NCI-H1092 (cell line): ENCODE data around the gene CD247.

ENCODE experiments used
- DNase-seq: peaks from one replicate; lab custom pipeline; 2025; lab: John Stamatoyannopoulos, UW

CD247 gene

DNA sequence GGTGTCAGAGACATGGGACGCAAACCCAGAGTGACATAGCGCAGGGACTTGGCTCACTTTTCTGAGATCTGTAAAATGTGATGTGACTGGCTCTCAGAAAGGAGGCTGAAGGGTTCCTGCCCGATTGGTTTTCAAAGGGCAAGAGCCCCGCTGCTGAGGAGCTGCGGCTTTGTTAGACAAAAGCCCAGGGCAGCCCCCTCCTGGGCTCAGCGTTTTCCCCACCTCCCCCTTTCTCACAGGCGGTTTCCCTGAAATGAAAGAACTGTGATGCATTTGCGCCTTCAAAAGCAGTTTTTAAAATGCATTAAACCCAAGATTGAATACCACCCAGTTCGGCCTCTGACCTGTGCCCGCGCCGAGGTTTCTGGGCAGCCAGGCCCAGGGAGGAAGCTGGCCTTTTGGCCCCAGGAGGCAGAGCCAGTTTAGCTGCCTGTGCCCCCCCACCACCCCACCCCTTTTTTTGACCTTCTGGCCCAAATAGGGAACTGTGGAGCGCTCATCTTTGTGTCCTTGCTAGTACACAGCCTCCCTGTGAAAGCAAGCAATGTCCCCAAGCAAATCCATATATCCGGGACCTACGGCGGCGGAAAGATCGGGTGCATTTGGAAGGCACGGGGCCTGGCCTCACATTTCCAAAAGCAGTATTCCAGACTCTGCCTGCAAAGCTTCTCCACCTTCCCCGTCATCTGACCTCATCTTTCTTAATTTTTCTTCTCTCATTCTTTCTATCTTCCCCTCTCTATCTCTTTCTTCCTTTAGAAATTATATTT, 28.6 kb downstream of the CD247 start:
- DNase-seq = no peak

DNA sequence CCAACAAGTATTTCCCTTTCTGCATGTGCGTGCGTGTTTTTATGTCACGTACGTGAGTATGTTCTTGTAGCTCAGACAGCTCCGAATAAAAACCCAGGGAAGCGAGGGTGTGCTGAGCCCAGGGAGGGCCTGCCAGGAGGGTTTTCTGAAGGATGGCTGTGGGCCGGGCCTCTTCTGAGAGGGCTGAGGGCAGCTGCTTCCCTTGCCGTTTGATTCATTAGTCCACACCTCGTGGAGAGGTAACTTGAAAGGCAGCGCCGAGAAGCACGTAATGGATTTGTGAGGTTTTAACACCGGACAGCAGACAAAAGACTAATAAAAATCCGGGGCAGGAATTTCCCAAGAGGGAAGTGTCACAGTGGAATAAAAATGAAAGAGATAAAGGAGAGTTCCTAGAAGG, 29.5 kb downstream of the CD247 start:
- DNase-seq = no peak

DNA sequence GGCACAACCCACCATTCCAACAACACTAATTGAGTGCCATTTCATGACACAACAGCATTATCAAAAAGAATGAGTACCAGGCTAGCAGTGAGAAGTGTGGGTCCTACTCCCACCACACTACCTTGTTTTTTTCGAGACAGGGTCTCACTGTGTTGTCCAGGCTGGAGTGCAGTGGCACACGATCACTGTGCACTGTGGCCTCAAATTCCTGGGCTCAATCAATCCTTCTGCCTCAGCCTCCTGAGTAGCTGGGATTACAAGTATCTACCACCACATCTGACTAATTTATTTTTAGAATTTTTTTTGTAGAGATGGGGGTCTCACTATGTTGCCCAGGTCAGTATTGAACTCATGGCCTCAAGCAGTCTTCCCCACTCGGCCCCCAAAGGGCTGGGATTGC, 30.7 kb downstream of the CD247 start:
- DNase-seq = no peak

DNA sequence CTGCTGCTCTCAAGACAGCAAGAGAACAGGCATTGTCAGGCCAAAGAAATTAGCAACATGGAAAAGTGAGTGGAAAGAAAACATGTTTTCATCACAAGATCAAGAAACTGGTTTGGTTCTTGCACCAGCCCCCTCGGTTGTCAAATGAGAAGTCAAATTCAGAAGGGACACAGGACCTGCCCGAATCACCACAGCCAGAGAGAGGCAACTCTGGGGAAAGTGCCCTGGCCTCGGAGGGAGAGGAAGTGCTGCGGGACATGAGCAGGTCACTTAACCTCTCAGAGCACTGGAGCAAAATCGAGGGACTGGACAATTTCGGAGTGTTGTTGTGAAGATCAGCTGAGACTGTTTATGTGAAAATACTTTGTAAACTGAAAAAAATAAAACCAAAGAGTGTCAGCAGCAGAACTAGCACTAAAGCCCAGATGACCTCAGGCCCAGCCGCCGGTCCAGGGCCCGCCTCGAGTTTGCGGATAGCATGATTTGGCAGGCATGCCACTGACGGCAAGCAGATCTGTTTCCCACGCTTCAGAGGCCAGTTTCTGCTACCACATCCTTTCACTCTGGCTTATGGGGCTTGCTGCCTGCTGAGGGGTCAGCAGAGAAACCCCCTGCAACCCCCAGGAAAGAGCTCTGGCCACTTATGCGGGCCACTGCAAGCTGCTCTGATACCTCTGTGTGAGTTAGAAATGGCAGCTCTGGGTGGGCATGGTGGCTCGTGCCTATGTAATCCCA, 32.1 kb downstream of the CD247 start:
- no peak for DNase-seq

DNA sequence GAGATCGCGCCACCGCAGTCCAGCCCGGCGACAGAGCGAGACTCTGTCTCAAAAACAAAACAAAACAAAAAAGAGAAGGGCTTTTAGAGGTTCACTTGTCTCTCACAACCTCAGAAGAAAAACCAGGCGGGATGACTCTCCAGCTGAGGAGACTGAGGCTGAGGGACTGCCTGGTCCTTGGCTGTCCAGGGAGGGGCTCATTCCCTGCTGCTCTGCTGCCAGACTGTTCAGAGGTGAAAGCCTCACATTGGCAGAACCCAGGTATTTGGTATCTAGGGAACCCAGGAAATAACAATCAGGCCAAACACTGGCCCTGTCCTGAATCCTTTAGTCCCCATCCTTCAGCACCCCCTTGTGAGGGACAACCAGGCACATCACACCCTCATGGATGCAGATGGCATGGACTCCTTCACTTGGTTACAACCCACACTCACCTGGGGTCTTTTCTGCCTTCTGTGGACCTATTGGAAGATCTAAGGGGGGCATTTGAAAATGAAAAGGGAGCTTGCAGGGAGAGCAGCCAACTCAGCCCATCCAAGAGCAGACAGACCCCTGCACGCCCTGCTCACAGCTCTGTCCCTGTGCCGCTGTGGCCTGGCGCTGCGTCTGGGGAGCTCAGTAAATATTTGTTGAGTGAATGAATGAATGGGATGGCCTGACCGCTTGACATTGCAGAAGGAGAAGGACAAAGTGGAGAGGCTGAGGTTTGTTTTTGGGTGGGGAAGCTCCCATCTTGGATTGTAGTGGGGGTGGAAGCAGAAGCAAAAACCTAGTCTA, 33.4 kb downstream of the CD247 start:
- no peak for DNase-seq

DNA sequence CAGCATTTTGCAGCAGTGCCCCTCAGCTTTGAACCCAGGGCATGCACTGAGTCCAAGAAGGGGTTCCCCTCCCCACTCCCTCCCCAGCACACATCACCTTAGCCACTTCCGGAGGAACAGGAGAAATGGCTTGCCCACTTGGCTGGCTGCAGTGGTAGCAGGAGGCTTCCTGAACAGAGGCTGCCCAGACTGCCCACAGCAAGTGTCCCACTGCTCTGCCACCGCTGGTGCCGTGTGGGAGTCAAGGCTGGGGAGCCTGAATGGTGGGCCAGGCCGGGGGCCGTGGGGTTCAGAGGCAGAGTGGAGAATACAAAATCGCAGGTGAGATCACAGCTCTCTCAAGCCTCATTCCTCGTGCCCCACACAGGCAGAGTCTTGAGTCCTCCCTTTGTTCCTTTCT, 34.5 kb downstream of the CD247 start:
- no peak for DNase-seq

DNA sequence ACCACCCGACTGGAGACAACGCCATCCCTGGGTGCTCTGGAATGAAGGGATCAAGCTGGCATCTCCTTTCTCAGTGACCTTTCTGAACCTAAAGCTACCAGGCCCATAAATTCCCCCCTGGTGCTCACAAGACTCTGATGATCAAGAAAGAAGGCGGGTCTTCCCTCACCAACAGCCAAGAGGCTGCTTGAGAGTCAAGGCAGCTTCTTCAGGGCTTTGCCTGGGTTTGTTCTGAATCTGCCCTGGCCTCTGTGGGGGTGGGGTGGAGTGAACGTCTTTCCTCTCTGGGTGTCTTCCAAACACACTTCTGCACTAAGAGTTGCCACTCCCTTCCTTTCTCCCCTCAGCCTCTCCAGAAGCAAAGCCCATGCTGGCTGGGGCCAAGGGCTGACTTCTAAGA, 36.1 kb downstream of the CD247 start:
- DNase-seq = no peak

DNA sequence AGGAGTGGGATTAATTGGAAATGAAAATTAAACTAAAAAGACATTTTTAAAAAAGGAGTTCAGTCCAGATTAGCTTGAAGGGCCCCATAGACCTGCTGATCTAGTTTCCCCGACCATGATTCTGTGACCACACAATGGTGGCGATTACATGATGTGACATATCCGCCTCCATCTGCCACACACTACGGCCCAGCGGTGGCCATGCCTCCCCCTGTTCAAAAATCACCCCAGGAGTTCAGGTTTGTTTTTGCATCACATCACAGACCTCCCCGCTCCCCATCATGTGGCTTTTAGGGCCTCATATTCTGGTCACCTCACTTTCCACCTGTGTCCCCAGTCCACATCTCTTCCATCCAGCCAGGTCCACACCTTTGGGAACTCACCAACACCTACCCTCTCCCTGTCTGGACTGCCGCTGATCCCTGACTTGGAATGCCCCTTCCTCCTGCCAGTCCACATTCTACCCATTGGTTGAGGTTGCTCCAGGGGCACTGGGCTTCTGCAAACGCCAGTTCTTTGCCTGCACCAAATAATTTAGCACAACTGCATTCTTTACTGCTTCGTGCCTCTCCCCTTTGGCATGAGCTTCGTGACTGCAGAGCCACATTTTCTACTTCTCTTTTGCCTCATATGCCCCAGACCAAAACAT, 38.9 kb downstream of the CD247 start:
- no peak for DNase-seq

DNA sequence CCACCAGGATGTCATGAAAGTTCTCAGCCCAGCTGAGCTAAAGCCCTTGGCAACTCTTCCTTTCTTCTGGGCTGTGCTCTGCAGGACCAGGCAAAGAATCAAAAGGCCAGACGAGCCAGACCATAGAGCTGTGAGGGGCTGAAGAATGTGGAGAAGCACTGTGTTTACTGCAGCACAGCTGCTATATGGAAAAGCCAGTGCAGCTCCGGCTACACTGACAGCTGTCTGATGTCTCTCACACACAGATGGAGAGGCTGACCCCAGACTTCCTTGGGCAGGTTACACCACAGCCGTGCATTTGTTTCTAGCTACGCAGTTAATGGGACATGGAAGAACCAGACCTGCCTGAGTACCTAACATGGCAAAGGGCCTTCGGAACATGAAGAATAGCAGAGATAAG, 40.3 kb downstream of the CD247 start:
- no peak for DNase-seq

DNA sequence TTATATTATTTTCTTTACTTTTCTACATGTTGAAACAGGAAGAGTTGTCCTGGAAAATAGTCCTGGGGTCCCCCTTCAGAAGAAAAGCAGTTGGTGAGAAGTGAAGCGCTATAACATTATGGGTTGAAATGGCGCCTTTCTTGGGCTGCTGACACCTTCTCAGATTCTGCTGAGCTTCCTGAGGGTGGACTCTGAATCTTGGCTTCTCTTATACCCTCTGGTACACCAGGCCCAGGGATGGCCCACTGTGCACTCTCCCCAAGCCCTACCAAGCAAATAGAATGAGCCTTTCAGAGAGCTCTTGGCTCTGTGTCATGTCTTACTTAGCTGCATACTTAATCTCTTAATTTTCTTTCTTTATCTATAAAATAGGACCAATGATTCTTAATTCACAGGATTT, 42.3 kb downstream of the CD247 start:
- DNase-seq = no peak

DNA sequence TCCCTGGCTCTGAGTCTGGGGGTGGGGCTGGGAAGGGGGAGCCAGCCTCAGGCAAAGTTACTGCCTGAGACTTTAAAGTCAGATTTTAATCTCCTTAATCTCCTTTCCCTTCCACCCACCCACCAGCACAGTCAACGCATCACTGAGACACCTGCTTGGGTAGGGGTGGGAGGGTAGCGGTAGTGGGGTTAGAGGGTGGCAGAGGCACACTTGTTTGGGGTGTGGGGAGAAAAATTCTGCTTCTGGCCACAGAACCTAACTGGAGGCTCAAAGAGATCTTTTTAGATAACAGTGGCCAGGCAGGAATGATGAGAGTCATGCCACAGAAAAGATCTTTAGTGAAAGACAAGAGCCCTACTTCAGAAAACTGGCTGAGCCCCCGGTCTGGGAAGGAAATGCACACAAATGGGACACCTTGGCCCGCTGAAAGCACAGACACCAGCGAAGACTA, 44.1 kb downstream of the CD247 start:
- DNase-seq = no peak

DNA sequence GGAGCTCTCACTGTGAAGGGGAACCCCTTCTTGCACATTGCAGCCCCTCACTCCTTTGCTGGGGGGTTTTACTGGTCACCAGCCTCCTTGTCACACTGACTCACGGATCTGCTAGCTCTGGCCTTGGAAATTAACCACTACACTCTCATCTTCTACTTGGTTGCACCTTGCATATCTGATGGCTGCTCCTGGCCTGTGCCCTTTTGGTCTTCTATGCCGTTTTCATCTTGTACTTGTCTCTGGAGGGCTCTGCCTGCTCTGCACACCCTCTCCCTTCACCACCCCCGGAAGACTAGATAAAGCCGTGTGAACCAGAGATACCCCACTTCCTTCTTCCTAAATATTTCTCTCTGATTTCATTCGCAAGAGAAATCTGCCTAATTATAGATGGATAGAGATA, 44.6 kb downstream of the CD247 start:
- no peak for DNase-seq

DNA sequence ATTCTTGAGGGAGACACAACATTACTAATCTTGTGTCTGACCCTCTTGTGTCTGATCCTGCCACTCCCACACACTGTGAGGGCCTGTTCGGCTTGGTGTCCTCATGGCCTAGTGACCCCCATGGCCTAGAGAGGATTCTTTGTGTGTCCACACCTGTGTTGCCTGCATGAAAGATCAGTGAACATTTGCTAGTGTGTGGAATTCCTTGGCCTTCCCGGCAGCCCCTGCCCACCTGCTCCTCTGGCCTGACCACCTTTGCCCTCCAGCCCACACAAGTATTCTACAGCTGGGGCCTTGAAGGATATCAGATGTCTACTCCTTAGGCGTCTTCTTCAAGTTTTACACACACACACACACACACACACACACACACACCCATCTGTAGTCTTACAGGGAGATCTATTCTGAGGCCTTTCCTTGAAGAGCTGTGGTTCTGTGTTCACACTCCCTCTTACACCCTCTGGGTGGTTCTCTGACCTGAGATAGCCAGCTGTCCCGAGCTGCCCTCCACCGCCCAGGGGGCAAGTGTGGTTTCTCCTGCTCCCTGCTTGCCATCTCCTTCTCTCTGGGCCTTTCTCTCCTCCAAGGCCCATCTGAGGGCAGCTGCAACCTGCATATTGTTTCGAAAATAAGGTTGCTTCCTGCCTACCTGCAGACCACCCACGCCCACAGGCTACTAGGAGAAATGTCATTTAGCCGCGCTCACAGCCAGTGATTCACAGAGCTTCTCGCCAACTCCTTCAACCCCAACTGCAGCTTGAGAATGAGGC, 45.4 kb downstream of the CD247 start:
- DNase-seq = no peak

DNA sequence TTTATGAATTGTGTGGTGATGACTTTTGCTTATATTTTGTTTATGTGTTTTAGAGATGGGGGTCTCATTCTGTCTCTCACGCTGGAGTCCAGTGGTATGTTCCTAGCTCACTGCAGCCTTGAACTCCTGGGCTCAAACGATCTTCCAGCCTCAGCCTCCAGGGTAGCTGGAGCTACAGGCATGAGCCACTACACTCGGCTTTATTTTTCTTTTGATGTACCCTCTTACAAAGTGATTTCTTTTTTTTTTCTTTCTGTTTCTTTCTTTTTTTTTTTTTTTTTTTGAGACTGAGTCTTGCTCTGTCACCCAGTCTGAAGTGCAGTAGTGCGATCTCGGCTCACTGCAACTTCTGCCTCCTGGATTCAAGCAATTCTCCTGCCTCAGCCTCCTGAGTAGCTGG, 46.8 kb downstream of the CD247 start:
- DNase-seq = no peak

DNA sequence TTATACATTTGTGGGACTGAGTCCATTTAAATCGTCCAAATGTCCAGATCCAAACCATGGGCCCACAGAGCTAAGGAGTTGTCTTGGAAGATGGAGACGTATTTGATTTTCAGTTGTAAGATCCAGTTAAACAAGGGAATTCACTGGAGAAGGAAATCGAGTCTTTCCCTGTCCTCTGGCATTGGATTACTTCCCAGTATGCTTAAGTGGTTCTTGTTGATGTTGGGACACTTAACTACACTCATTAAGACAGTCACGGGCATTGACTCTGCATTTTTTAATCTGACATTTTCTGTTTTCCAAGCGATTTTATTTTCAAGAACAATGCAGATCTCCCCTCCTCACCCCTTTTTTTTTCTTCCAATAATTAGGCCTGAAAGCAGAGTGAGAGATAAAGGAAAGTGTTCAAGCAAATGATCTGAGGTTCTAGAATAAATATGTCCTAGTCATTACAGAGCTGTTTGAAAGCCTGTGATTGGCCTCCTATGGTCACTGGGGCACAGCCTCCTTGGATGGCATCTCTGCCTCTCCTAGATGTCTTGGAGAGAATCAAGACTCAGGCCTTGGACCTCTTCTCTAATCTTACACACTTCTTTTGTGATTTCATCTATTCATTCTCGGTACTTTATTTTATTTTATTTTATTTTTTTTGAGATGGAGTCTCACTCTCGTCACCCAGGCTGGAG, 48.9 kb downstream of the CD247 start:
- no peak for DNase-seq

DNA sequence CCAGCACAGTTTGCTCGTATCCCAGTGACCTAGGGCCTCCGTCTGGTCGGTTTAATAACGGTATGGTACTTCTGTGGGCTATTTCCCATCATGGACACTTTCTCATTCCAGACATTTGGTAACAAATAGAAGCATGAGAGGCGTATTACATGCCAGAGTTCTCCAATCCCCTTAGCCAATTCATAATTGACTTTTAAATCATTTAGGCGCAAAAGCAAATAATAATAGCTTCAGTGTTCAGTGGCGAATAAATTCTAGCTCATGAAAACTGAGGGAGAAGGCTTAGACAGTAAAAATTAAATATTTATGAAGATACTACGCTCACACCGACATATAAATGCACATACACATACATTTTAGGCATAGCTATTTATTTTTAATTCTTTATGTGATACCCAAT, 50.6 kb downstream of the CD247 start:
- no peak for DNase-seq

DNA sequence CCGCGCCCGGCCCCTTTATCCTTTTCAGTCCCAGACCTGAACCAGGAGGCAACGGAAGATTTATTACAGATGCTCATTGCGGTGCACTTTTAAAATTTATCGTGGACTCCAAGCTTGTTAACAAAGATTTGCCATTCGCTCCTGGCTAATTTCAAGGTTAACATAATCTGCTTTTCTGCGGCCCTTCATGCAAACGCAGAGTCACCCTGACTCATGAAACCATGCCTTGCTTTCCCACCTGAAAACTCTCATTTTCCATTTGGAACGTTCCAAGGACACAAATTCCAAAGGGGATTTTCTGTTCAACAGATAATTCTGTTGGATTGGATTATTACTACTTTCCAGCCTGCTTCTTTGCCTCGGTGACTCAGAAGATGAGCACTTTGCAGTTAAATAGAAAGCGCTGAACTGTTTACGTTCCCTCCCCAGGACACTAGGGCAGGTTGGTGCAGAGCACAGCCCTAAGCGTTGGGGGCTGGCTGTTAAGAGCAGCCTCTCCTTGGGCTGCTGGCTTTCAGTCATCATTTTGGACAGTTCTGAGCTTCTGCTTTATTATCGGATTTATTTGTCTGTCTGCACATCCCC, 51.1 kb downstream of the CD247 start:
- no peak for DNase-seq

DNA sequence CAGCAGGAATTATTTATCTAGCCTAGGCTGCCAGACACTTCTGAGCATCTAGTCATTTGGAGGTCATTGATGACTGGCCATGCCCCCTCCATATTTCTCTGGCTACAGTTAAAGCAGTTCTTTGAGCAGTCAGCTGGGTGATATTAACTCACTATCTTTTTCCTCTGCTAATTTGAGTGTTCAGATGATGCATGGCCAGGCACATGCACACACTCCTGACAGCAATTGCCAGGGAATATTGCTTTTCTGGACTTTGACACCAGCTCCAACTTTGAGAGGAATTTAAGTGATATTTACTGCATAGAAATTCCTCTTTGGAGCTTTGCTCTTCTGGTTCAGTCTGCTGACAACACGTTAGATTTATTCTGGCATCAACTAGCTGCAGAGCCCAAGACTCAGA, 52.6 kb downstream of the CD247 start:
- no peak for DNase-seq

DNA sequence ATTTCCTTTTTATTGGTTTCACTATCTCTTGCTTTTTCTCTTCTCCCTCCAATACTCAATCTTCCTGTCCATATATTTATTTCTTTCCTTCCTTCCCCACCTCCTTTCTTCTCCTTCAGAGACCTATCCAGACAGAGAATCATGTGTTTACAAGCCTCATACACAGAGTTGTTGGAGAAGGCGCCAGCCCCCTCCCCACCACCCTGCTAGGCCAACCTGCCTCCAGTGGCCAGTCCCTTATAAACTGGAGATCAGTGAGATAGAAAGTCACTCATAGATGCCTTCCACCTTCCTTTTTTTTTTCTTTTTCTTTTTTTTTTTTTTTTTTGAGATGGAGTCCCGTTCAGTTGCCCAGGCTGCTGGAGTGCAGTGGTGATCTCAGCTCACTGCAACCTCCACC, 53.3 kb downstream of the CD247 start:
- DNase-seq = no peak

DNA sequence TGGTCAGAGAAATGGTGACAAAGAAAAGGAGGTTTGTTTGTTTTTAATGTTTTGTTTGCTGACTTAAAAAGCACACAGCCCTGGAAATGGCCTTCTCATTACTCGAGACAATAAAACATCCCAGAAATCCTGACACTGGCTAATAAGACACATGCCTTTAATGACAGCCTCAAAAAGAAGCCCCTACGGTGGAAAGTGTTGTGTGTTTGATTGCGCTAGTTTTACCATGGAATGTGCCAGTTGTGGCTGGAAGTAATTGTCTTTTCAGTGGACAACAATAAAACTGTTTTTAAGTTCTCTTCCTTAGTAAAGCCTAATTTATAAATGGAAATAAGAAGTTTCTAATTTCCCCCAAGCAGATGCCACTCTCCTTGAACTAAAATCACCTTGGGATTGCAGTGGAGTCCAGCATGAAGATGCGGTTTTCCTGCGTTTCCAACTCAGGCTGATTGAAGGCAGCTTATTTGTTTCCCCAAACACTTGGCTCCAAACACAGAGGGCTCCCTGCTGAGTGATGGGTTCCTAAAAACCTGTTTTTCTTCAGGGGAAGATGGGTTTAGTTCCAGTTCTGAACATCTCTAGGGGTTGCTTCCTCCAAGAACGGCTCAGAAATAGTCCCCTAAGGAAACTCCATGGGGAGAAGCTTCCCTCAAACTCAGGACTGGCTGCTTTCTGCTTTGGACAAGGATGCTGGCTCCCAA, 54.3 kb downstream of the CD247 start:
- no peak for DNase-seq
